Stimulated activated CD4-positive, alpha-beta T cell treated with anti-CD3 and anti-CD28 coated beads, Interleukin-1b, Interleukin-23, amount 100 ng/mL, for 1 hour (primary cell): ENCODE results near the gene CD302.
"Not testable (repeated sequence)": the region's sequence is repeated elsewhere in the genome, so short reads cannot be mapped to it uniquely, and the experiment has no call there.

Source experiments
- DNase-seq, 2 donors: peaks; one replicate each; pipeline ENCODE4 v3.0.0-alpha.2; 2020; ENCODE audit warnings: low read depth in 2 of 2

The CD302 gene

GRCh38 chr2:159750873-159751272 lies 47.1 kb downstream of the CD302 start:
- DNase-seq = no peak

GRCh38 chr2:159748089-159748488 lies 49.9 kb downstream of the CD302 start:
- DNase-seq = no peak

GRCh38 chr2:159745237-159745636 lies 52.8 kb downstream of the CD302 start:
- DNase-seq = not testable (repeated sequence)

GRCh38 chr2:159744363-159744762 lies 53.6 kb downstream of the CD302 start:
- DNase-seq = no peak

- DNase-seq = no peak
Measured at GRCh38 chr2:159742846-159743245, 55.2 kb downstream of the CD302 start.

GRCh38 chr2:159738509-159739390 lies 59.3 kb downstream of the CD302 start:
- DNase-seq = no peak

GRCh38 chr2:159737917-159738296 lies 60.1 kb downstream of the CD302 start:
- DNase-seq = no peak

- no peak for DNase-seq
Measured at GRCh38 chr2:159737292-159737916, 60.6 kb downstream of the CD302 start.

GRCh38 chr2:159736048-159736447 lies 62.0 kb downstream of the CD302 start:
- no peak for DNase-seq

GRCh38 chr2:159735648-159736047 lies 62.4 kb downstream of the CD302 start:
- no peak for DNase-seq

- no peak for DNase-seq
Measured at GRCh38 chr2:159728629-159729028, 69.4 kb downstream of the CD302 start.

- no peak for DNase-seq
Measured at GRCh38 chr2:159725713-159726112, 72.3 kb downstream of the CD302 start.

GRCh38 chr2:159724795-159725572 lies 73.0 kb downstream of the CD302 start:
- DNase-seq = not testable (repeated sequence)

GRCh38 chr2:159722580-159722979 lies 75.4 kb downstream of the CD302 start:
- DNase-seq = no peak

GRCh38 chr2:159720676-159721075 lies 77.3 kb downstream of the CD302 start:
- no peak for DNase-seq
